Activated CD8-positive, alpha-beta T cell treated with anti-CD3 and anti-CD28 coated beads for 36 hours (primary cell): ENCODE results near the gene POMZP3. TPM values are rescaled to one million over a fixed set of nuclear protein-coding genes. Genes with fewer than 3 reads are reported as not detected.
A peak's percentile ranks its signal among the peaks of the same experiment; 100 is the strongest.
"Not testable (repeated sequence)": the region's sequence is repeated elsewhere in the genome, so short reads cannot be mapped to it uniquely, and the experiment has no call there.

Source experiments
- ATAC-seq: fragments of 200-7000 bp; cut with Tn5 transposase; one replicate; pipeline ENCODE4 v1.10.0; 2021; ENCODE audit warnings: mild to moderate bottlenecking, moderate library complexity
- CTCF ChIA-PET: fragments of 350-600 bp; sonication (Branson Sonifier 250); formaldehyde crosslinking; loops from one replicate; lab custom pipeline; 2021; ENCODE audit warnings: antibody characterized with exemption; lab: Charles Lee
- POLR2A ChIA-PET: fragments of 350-600 bp; sonication (Branson Sonifier 250); formaldehyde crosslinking; loops from one replicate; lab custom pipeline; 2021; ENCODE audit warnings: antibody characterized with exemption; lab: Charles Lee
- DNase-seq: peaks from one replicate; pipeline ENCODE4 v3.0.0-alpha.2; 2020
- H3K27ac Mint-ChIP-seq: one replicate; pipeline ENCODE4 v1.8.0; 2021; ENCODE audit warnings: mild to moderate bottlenecking, mixed read lengths
- H3K27me3 Mint-ChIP-seq: one replicate; pipeline ENCODE4 v1.8.0; 2021; ENCODE audit warnings: mixed read lengths
- H3K36me3 Mint-ChIP-seq: one replicate; pipeline ENCODE4 v1.8.0; 2021; ENCODE audit warnings: low read depth, mixed read lengths
- H3K4me1 Mint-ChIP-seq: one replicate; pipeline ENCODE4 v1.8.0; 2021; ENCODE audit warnings: low read depth, mixed read lengths
- H3K4me3 Mint-ChIP-seq: one replicate; pipeline ENCODE4 v1.8.0; 2021; ENCODE audit warnings: mild to moderate bottlenecking, moderate library complexity, mixed read lengths
- H3K9me3 Mint-ChIP-seq: one replicate; pipeline ENCODE4 v1.8.0; 2021; ENCODE audit warnings: mixed read lengths
- CTCF ChIP-seq: fragments of 200-600 bp; IDR thresholded peaks from one replicate; pipeline ENCODE4 v1.8.0; 2022; ENCODE audit warnings: antibody characterized with exemption, mild to moderate bottlenecking
- intact Hi-C: fragments of 100-400 bp; cut with micrococcal nuclease; formaldehyde crosslinking; loops from one replicate; pipeline ENCODE4 v1.10.0; 2022
- total RNA-seq, 2 experiments: library from RNA; stranded (reverse); gene quantifications; one replicate each; pipeline ENCODE4 v1.2.3, GENCODE V29; 2021

The POMZP3 gene
- 10 to 100 TPM; 14.3 to 16.3 TPM for total RNA-seq

GRCh38 chr7:76626989-76627642 lies at the start of gene POMZP3:
POMZP3 (minus strand) TSS chr7:76627279; CDS start chr7:76626064, 1,215 bp downstream.
- DNase-seq, result peak; percentile 13
- H3K4me1 Mint-ChIP-seq, POLR2A ChIA-PET, H3K9me3 Mint-ChIP-seq, intact Hi-C loops, H3K27me3 Mint-ChIP-seq, H3K36me3 Mint-ChIP-seq, CTCF ChIA-PET: not testable (repeated sequence)
- Mint-ChIP-seq H3K4me3 (peak within 1 kb of the TSS; percentile 87), H3K27ac (peak within 1 kb of the TSS; percentile 90)
- peak; percentile 91 for ATAC-seq

- DNase-seq, H3K9me3 Mint-ChIP-seq, H3K4me1 Mint-ChIP-seq, intact Hi-C loops, H3K36me3 Mint-ChIP-seq, ATAC-seq, H3K27ac Mint-ChIP-seq, H3K4me3 Mint-ChIP-seq, POLR2A ChIA-PET, CTCF ChIA-PET: not testable (repeated sequence)
- peaks cover 14% of the 10 kb centered on the region for H3K27me3 Mint-ChIP-seq
These were observed 48.7 kb upstream of the POMZP3 start for GRCh38 chr7:76675783-76676182.

- POLR2A ChIA-PET, DNase-seq, H3K4me3 Mint-ChIP-seq, H3K36me3 Mint-ChIP-seq, CTCF ChIA-PET, intact Hi-C loops, H3K4me1 Mint-ChIP-seq, ATAC-seq, H3K27ac Mint-ChIP-seq, H3K9me3 Mint-ChIP-seq: not testable (repeated sequence)
- peaks cover 12% of the 10 kb centered on the region for H3K27me3 Mint-ChIP-seq
These were observed 46.3 kb upstream of the POMZP3 start for GRCh38 chr7:76673346-76673745.

GRCh38 chr7:76659212-76659611 lies 32.1 kb upstream of the POMZP3 start:
- H3K9me3 Mint-ChIP-seq, H3K27me3 Mint-ChIP-seq, H3K36me3 Mint-ChIP-seq, H3K4me3 Mint-ChIP-seq, intact Hi-C loops, POLR2A ChIA-PET, CTCF ChIA-PET, DNase-seq, H3K4me1 Mint-ChIP-seq, H3K27ac Mint-ChIP-seq, ATAC-seq: not testable (repeated sequence)

- POLR2A ChIA-PET, H3K27ac Mint-ChIP-seq, H3K4me1 Mint-ChIP-seq, H3K4me3 Mint-ChIP-seq, H3K36me3 Mint-ChIP-seq, intact Hi-C loops, CTCF ChIA-PET, H3K27me3 Mint-ChIP-seq, DNase-seq, H3K9me3 Mint-ChIP-seq, ATAC-seq: not testable (repeated sequence)
These were observed 29.3 kb upstream of the POMZP3 start for GRCh38 chr7:76656425-76656824.

GRCh38 chr7:76642620-76643019 lies 15.5 kb upstream of the POMZP3 start:
- H3K27me3 Mint-ChIP-seq, H3K9me3 Mint-ChIP-seq, POLR2A ChIA-PET, H3K4me3 Mint-ChIP-seq, H3K27ac Mint-ChIP-seq, H3K4me1 Mint-ChIP-seq, DNase-seq, intact Hi-C loops, CTCF ChIA-PET, H3K36me3 Mint-ChIP-seq, ATAC-seq: not testable (repeated sequence)

GRCh38 chr7:76637061-76637691 lies 10.1 kb upstream of the POMZP3 start:
- H3K4me3 Mint-ChIP-seq, CTCF ChIA-PET, H3K27me3 Mint-ChIP-seq, H3K36me3 Mint-ChIP-seq, H3K4me1 Mint-ChIP-seq, H3K27ac Mint-ChIP-seq, H3K9me3 Mint-ChIP-seq, intact Hi-C loops, DNase-seq: not testable (repeated sequence)
- peak; percentile 58 for TF ChIP-seq CTCF
- POLR2A ChIA-PET, result interaction anchor here (0.6 kb wide), 1 partner anchor 55 kb away, joined by 3 read pairs; no protein-coding TSS in a partner anchor
- ATAC-seq, result peak; percentile 86

GRCh38 chr7:76626581-76626980 lies 498 bp downstream of the POMZP3 start:
- intact Hi-C loops, result not testable (repeated sequence)

GRCh38 chr7:76619439-76620190 lies 7.5 kb downstream of the POMZP3 start:
- DNase-seq, H3K4me3 Mint-ChIP-seq, H3K4me1 Mint-ChIP-seq, H3K27me3 Mint-ChIP-seq, H3K27ac Mint-ChIP-seq, POLR2A ChIA-PET, ATAC-seq, H3K9me3 Mint-ChIP-seq, CTCF ChIA-PET, intact Hi-C loops, H3K36me3 Mint-ChIP-seq: not testable (repeated sequence)

More at GRCh38 chr7:76626581-76626980, 498 bp downstream of the POMZP3 start:
- H3K9me3 Mint-ChIP-seq, H3K27me3 Mint-ChIP-seq, H3K4me1 Mint-ChIP-seq, H3K36me3 Mint-ChIP-seq, POLR2A ChIA-PET, CTCF ChIA-PET: not testable (repeated sequence)
- peak; percentile 26 for DNase-seq
- peak overlapping the region; percentile 87 for H3K4me3 Mint-ChIP-seq
- peak overlapping the region; percentile 90 for H3K27ac Mint-ChIP-seq
- peak; percentile 47 for ATAC-seq

GRCh38 chr7:76613783-76614182 lies 13.3 kb downstream of the POMZP3 start:
- H3K9me3 Mint-ChIP-seq, CTCF ChIA-PET, ATAC-seq, H3K4me1 Mint-ChIP-seq, H3K27ac Mint-ChIP-seq, POLR2A ChIA-PET, H3K4me3 Mint-ChIP-seq, intact Hi-C loops, H3K27me3 Mint-ChIP-seq, H3K36me3 Mint-ChIP-seq: not testable (repeated sequence)
- peak; percentile 39 for DNase-seq

GRCh38 chr7:76612232-76612631 lies 14.8 kb downstream of the POMZP3 start:
- POLR2A ChIA-PET, intact Hi-C loops, CTCF ChIA-PET: not testable (repeated sequence)

More at GRCh38 chr7:76612232-76612631, 14.8 kb downstream of the POMZP3 start:
- DNase-seq, H3K4me3 Mint-ChIP-seq, H3K4me1 Mint-ChIP-seq, H3K27ac Mint-ChIP-seq, ATAC-seq, H3K9me3 Mint-ChIP-seq, H3K36me3 Mint-ChIP-seq, H3K27me3 Mint-ChIP-seq: not testable (repeated sequence)
